Measurements from ENCODE around the gene PIEZO2. TPM values are rescaled to one million over a fixed set of nuclear protein-coding genes. Genes with fewer than 3 reads are reported as not detected.

The PIEZO2 gene
- polyA plus RNA-seq, 1 donor (not counting 4 experiments of a cell fraction or from before 2014, with no cell fraction given) = not detected

DNA sequence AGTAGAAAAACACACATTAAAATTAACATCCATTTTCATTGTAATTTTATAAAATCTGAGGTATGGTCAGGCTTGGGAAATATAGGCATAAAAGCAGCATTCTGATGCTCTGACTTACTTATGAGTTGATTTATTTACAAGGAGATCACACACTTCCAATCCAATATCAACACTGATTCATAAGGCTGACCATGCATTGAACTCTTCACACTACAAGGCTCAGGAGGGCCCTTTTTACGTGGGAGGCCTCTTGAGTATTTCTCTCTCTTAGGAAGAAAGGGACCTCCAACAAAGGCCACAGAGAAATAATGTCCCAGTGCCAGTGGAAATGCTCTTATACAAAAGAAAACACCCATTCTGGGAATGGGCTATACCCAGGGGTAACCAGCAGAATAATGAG is 400.7 kb downstream of the PIEZO2 start:
- Histone ChIP-seq H3K79me2 (ENCODE audit: control insufficient read depth, insufficient read depth, low read length) (no peaks in the 10 kb centered on the region), H3K36me3 (ENCODE audit: control insufficient read depth in 2 of 2, extremely low read depth in 1 of 2, insufficient read depth in 2 of 2, low read length in 2 of 2) (no peaks in the 10 kb centered on the region), H3K27ac (ENCODE audit: control insufficient read depth, insufficient read depth, low read length) (no peak overlapping the region), H2AFZ (ENCODE audit: control insufficient read depth, low read length) (no peak overlapping the region), H3K4me1 (ENCODE audit: control insufficient read depth, extremely low read depth, insufficient read depth, low read length) (no peaks in the 10 kb centered on the region), H3K4me3 (ENCODE audit: control insufficient read depth in 2 of 3, extremely low read depth in 1 of 3, insufficient read depth in 2 of 3, low read depth in 1 of 3, low read length in 3 of 3) (no peak overlapping the region), H3K9ac (ENCODE audit: control insufficient read depth, extremely low read depth, insufficient read depth, low read length) (no peak overlapping the region), H3K9me3 (ENCODE audit: control insufficient read depth, low read depth, low read length) (no peaks in the 10 kb centered on the region), H3K27me3 (ENCODE audit: control insufficient read depth, extremely low read depth, insufficient read depth, low read length) (no peaks in the 10 kb centered on the region), H3K4me2 (ENCODE audit: control insufficient read depth, extremely low read depth, insufficient read depth, low read depth, low read length) (no peak overlapping the region), H4K20me1 (ENCODE audit: control insufficient read depth, extremely low read depth, insufficient read depth, low read length) (no peaks in the 10 kb centered on the region), H3K9me1 (ENCODE audit: control insufficient read depth, extremely low read depth, insufficient read depth, low read length) (no peaks in the 10 kb centered on the region)
- dilution Hi-C loops (cut with MboI; ENCODE audit: extremely low pct_ligation_motif_present, low sequenced_read_pairs) = no loop called here
- no peak for TF ChIP-seq EZH2 (IDR thresholded peaks at IDR 0.05; ENCODE audit: low read length)
- TF ChIP-seq, protein P1, sequence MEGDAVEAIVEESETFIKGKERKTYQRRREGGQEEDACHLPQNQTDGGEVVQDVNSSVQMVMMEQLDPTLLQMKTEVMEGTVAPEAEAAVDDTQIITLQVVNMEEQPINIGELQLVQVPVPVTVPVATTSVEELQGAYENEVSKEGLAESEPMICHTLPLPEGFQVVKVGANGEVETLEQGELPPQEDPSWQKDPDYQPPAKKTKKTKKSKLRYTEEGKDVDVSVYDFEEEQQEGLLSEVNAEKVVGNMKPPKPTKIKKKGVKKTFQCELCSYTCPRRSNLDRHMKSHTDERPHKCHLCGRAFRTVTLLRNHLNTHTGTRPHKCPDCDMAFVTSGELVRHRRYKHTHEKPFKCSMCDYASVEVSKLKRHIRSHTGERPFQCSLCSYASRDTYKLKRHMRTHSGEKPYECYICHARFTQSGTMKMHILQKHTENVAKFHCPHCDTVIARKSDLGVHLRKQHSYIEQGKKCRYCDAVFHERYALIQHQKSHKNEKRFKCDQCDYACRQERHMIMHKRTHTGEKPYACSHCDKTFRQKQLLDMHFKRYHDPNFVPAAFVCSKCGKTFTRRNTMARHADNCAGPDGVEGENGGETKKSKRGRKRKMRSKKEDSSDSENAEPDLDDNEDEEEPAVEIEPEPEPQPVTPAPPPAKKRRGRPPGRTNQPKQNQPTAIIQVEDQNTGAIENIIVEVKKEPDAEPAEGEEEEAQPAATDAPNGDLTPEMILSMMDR (optimal IDR thresholded peaks at IDR 0.05 in 1 of 3, IDR thresholded peaks at IDR 0.05 in 1 of 3, conservative IDR thresholded peaks at IDR 0.05 in 1 of 3; ENCODE audit: extremely low read depth in 1 of 3, insufficient read depth in 2 of 3, low read length in 3 of 3) = no peak
- DNase-seq (ENCODE audit: low read depth, low spot score) = no peak
- FAIRE-seq = no peak

GRCh38 chr18:10745971-10746370 is 403.4 kb downstream of the PIEZO2 start:
- Histone ChIP-seq H3K4me2 (ENCODE audit: control insufficient read depth, extremely low read depth, insufficient read depth, low read depth, low read length) (no peak overlapping the region), H3K4me1 (ENCODE audit: control insufficient read depth, extremely low read depth, insufficient read depth, low read length) (no peaks in the 10 kb centered on the region), H3K36me3 (ENCODE audit: control insufficient read depth in 2 of 2, extremely low read depth in 1 of 2, insufficient read depth in 2 of 2, low read length in 2 of 2) (no peaks in the 10 kb centered on the region), H3K27me3 (ENCODE audit: control insufficient read depth, extremely low read depth, insufficient read depth, low read length) (no peaks in the 10 kb centered on the region), H3K9me3 (ENCODE audit: control insufficient read depth, low read depth, low read length) (no peaks in the 10 kb centered on the region), H4K20me1 (ENCODE audit: control insufficient read depth, extremely low read depth, insufficient read depth, low read length) (no peaks in the 10 kb centered on the region), H3K4me3 (ENCODE audit: control insufficient read depth in 2 of 3, extremely low read depth in 1 of 3, insufficient read depth in 2 of 3, low read depth in 1 of 3, low read length in 3 of 3) (no peak overlapping the region), H3K27ac (ENCODE audit: control insufficient read depth, insufficient read depth, low read length) (no peak overlapping the region), H3K79me2 (ENCODE audit: control insufficient read depth, insufficient read depth, low read length) (no peaks in the 10 kb centered on the region), H3K9me1 (ENCODE audit: control insufficient read depth, extremely low read depth, insufficient read depth, low read length) (no peaks in the 10 kb centered on the region), H3K9ac (ENCODE audit: control insufficient read depth, extremely low read depth, insufficient read depth, low read length) (no peak overlapping the region), H2AFZ (ENCODE audit: control insufficient read depth, low read length) (no peak overlapping the region)
- FAIRE-seq (no peak), DNase-seq (ENCODE audit: low read depth, low spot score) (no peak)
- dilution Hi-C loops (cut with MboI; ENCODE audit: extremely low pct_ligation_motif_present, low sequenced_read_pairs) = no loop called here
- TF ChIP-seq, protein P1 (optimal IDR thresholded peaks at IDR 0.05 in 1 of 3, IDR thresholded peaks at IDR 0.05 in 1 of 3, conservative IDR thresholded peaks at IDR 0.05 in 1 of 3; ENCODE audit: extremely low read depth in 1 of 3, insufficient read depth in 2 of 3, low read length in 3 of 3) = no peak
- no peak for TF ChIP-seq EZH2 (IDR thresholded peaks at IDR 0.05; ENCODE audit: low read length)

Data from keratinocyte (primary cell).